ENCODE data around the gene IRF4.
"Not testable (repeated sequence)": the region's sequence is repeated elsewhere in the genome, so short reads cannot be mapped to it uniquely, and the experiment has no call there.

Gene IRF4

GRCh38 chr6:365835-366234 is 25.7 kb upstream of the IRF4 start:
- no peak for DNase-seq (ENCODE audit: low spot score)
- in situ Hi-C loops (cut with MboI; ENCODE audit: low sequenced_read_pairs, unreplicated experiment): no loop called here
- TF ChIP-seq CTCF (IDR thresholded peaks at IDR 0.05; ENCODE audit: borderline replicate concordance, control extremely low read depth, extremely low read depth, insufficient read depth, missing control alignments): no peak

DNA sequence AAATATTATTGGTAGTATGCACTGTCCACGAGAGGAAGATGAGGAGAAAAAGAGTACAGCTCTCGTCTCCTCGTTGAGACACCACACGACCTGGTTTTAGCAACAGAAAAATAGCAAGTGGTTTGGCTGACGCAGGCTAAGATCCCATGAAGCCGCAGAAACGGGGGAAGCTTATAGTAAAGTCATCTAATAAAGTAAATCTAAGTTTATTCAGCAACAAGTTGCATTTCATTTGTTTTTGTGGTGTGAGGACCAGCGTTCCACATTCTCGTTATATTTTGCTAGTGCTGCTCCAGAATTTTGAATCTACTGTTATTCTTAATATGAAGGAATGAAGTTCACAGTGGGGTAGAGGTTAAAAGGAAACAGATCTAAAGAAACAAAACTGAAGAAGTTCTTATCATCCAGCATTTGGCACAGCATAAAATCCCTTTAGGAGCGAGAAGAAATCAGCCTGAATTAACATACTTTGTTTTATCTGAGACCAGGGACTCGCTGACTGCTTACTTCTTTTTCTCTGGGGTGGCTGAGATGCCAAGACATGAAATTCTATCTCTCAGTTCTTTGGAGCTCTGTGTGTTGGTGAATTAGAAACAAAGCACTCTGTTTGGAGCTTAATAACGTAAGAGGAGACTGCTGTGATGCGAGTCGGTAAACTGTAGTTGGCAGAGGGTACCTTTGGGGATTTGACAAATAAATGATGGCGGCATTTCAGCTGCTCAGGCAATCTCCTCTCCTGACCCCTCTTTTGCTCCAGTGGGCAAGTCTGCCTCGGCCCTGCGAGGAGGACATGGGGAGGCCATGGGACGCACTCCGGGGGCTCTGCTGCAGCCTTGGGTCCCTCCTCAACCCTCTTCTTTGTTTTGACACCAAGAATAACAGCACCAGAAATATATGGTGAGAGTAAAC is 24.9 kb upstream of the IRF4 start:
- in situ Hi-C loops (cut with MboI; ENCODE audit: low sequenced_read_pairs, unreplicated experiment): no loop called here
- TF ChIP-seq CTCF (IDR thresholded peaks at IDR 0.05; ENCODE audit: borderline replicate concordance, control extremely low read depth, extremely low read depth, insufficient read depth, missing control alignments): peak; percentile 13
- no peak for DNase-seq (ENCODE audit: low spot score)

DNA sequence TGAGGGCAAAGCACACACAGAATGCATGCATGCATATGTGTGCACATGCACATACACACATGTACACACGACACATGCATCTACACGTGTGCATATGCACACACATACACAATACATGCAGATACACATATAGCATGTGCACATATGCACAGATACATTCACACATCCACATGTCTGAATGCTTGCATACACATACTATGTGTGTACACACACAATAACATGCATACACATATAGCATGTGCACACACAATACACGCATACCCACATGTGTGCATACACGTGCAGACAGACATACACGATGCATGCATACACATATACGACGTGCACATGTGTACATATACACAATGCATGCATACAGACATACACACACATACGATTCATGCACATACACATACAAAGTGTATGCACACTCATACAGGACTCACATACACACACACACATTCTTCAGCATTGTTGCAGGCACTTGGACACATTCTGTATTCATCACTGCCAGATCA is 24.2 kb upstream of the IRF4 start:
- in situ Hi-C loops (cut with MboI; ENCODE audit: low sequenced_read_pairs, unreplicated experiment): no loop called here
- TF ChIP-seq CTCF (IDR thresholded peaks at IDR 0.05; ENCODE audit: borderline replicate concordance, control extremely low read depth, extremely low read depth, insufficient read depth, missing control alignments): no peak

GRCh38 chr6:367891-368630 is 23.5 kb upstream of the IRF4 start:
- in situ Hi-C loops (cut with MboI; ENCODE audit: low sequenced_read_pairs, unreplicated experiment): no loop called here
- TF ChIP-seq CTCF (IDR thresholded peaks at IDR 0.05; ENCODE audit: borderline replicate concordance, control extremely low read depth, extremely low read depth, insufficient read depth, missing control alignments): no peak
- DNase-seq (ENCODE audit: low spot score): no peak

More for the DNA sequence above, 24.2 kb upstream of the IRF4 start:
- DNase-seq (ENCODE audit: low spot score): no peak

- in situ Hi-C loops (cut with MboI; ENCODE audit: low sequenced_read_pairs, unreplicated experiment): no loop called here
- no peak for DNase-seq (ENCODE audit: low spot score)
- TF ChIP-seq CTCF (IDR thresholded peaks at IDR 0.05; ENCODE audit: borderline replicate concordance, control extremely low read depth, extremely low read depth, insufficient read depth, missing control alignments): no peak
These were observed 21.8 kb upstream of the IRF4 start for GRCh38 chr6:369559-370431.

GRCh38 chr6:370555-370954 is 21.0 kb upstream of the IRF4 start:
- no peak for DNase-seq (ENCODE audit: low spot score)
- TF ChIP-seq CTCF (IDR thresholded peaks at IDR 0.05; ENCODE audit: borderline replicate concordance, control extremely low read depth, extremely low read depth, insufficient read depth, missing control alignments): no peak
- in situ Hi-C loops (cut with MboI; ENCODE audit: low sequenced_read_pairs, unreplicated experiment): no loop called here

- in situ Hi-C loops (cut with MboI; ENCODE audit: low sequenced_read_pairs, unreplicated experiment); DNase-seq (ENCODE audit: low spot score): not testable (repeated sequence)
These were observed 19.7 kb upstream of the IRF4 start for GRCh38 chr6:371851-372250.

Measured in GM13976 (cell line).